Right lobe of liver (tissue), 6 donors: ENCODE results near the gene ZNF512. TPM values are rescaled to one million over a fixed set of nuclear protein-coding genes. Genes with fewer than 3 reads are reported as not detected.

Experiments used
- ATAC-seq, 4 donors: fragments of 200-7000 bp; cut with Tn5 transposase; one replicate each; pipeline ENCODE4 v1.9.1; 2020; ENCODE audit warnings: mild to moderate bottlenecking in 4 of 4, moderate library complexity in 4 of 4
- DNase-seq, 3 donors: peaks; one replicate each; pipeline ENCODE4 v3.0.0-alpha.2; 2020
- H3K27ac ChIP-seq, 3 donors: fragments of 200-600 bp; one replicate each; pipeline ENCODE4 v1.8.0; 2022
- H3K27me3 ChIP-seq, 2 donors: fragments of 200-600 bp; one replicate each; pipeline ENCODE4 v1.8.0; 2022
- H3K36me3 ChIP-seq, 4 donors: fragments of 200-600 bp; sonication (generic) in 1 of 4; one replicate each; pipeline versions ENCODE4 v1.5.1 to v1.8.0; 2017 to 2022; ENCODE audit warnings: control low read depth in 1 of 4
- H3K4me1 ChIP-seq, 4 donors: fragments of 200-600 bp; sonication (generic) in 1 of 4; one replicate each; pipeline versions ENCODE4 v1.5.1 to v1.8.0; 2017 to 2022; ENCODE audit warnings: control low read depth in 1 of 4
- H3K4me3 ChIP-seq, 3 donors: fragments of 200-600 bp; one replicate each; pipeline ENCODE4 v1.8.0; 2022
- H3K9me3 ChIP-seq, 4 donors: fragments of 200-600 bp; sonication (generic) in 1 of 4; one replicate each; pipeline versions ENCODE4 v1.5.1 to v1.8.0; 2017 to 2022; ENCODE audit warnings: control low read depth in 1 of 4
- CTCF ChIP-seq, 4 donors: fragments of 200-600 bp in 3 of 4; fragments of 450-650 bp in 1 of 4; IDR thresholded peaks; one replicate each; pipeline versions ENCODE4 v1.5.1 to v1.8.0; 2016 to 2022; ENCODE audit warnings: antibody characterized with exemption in 4 of 4, mild to moderate bottlenecking in 2 of 4
- POLR2A ChIP-seq: fragments of 450-650 bp; IDR thresholded peaks from one replicate; pipeline ENCODE4 v1.6.1; 2017; ENCODE audit warnings: antibody characterized with exemption, mild to moderate bottlenecking
- WGBS: methylation state at CpG from one replicate; pipeline ENCODE4 v1.1.6; 2018; ENCODE audit warnings: low coverage, low lambda C conversion rate; ENCODE audit not compliant: insufficient coverage; ENCODE audit errors: missing lambda C conversion rate; 5-methylcytosine and 5-hydroxymethylcytosine counted together
- intact Hi-C, 2 donors: fragments of 100-400 bp; cut with DNase I; formaldehyde crosslinking; loops; one replicate each; pipeline versions ENCODE4 v1.11.2 to v1.14.1; 2022
- total RNA-seq, 6 experiments: library from RNA; depleted of rRNA in 2 of 6; stranded (reverse); fragments of >200 nt in 2 of 6; fragmentation: NEBNext Ultra II Directional in 3 of 6; extraction: Animal tissue kit (Norgen Biotek cat#: 25700) in 3 of 6; gene quantifications; one replicate each; pipeline versions ENCODE4 v1.1.0 to v1.2.4, GENCODE V29; 2016 to 2023
- donor health status: DM: no; HTN: yes; CAD: no.
- donor health status: DM: no; HTN: no; CAD: no.
- donor health status: DM: no; HTN: no; CAD: no.
- donor health status: DM: no; HTN: yes; CAD: no.
- donor health status: DM: no; HTN: yes; CAD: no.

Gene ZNF512
- total RNA-seq, 6 experiments from 2014 or later = 5.5 to 13.4 (median 6.8) TPM

GRCh38 chr2:27638037-27638637 is 55.3 kb downstream of the ZNF512 start:
- H3K27ac ChIP-seq = no peak overlapping the region
- DNase-seq (no peak), ATAC-seq (no peak)
- no peak overlapping the region for H3K4me3 ChIP-seq
- TF ChIP-seq POLR2A = no peak
- no peak for TF ChIP-seq CTCF (IDR thresholded peaks at IDR 0.05)
- H3K9me3 ChIP-seq = no peaks in the 10 kb centered on the region
- no peaks in the 10 kb centered on the region for H3K27me3 ChIP-seq
- no peaks in the 10 kb centered on the region for H3K4me1 ChIP-seq
- WGBS = 88% methylated on average over 3 of the region's 3 CpGs
- peaks cover 0 to 84% (median 26%) of the 10 kb centered on the region in 4 donors for H3K36me3 ChIP-seq
- intact Hi-C loops = no loop called here

- intact Hi-C loops = no loop called here
- WGBS = 91% methylated on average over 3 of the region's 3 CpGs
- no peaks in the 10 kb centered on the region for H3K9me3 ChIP-seq
- DNase-seq (no peak), ATAC-seq (no peak)
- H3K4me3 ChIP-seq = no peak overlapping the region
- H3K27ac ChIP-seq = no peak overlapping the region
- TF ChIP-seq POLR2A (no peak), CTCF (IDR thresholded peaks at IDR 0.05) (no peak)
- H3K27me3 ChIP-seq = no peaks in the 10 kb centered on the region
- peaks cover 0 to 86% (median 26%) of the 10 kb centered on the region in 4 donors for H3K36me3 ChIP-seq
- H3K4me1 ChIP-seq = no peaks in the 10 kb centered on the region
Observed at GRCh38 chr2:27638709-27639108, 55.9 kb downstream of the ZNF512 start.

GRCh38 chr2:27640722-27641245 is 57.9 kb downstream of the ZNF512 start:
- peaks cover 0 to 79% (median 20%) of the 10 kb centered on the region in 4 donors for H3K36me3 ChIP-seq
- no peaks in the 10 kb centered on the region for H3K4me1 ChIP-seq
- DNase-seq (no peak), ATAC-seq (no peak)
- intact Hi-C loops = no loop called here
- no peaks in the 10 kb centered on the region for H3K9me3 ChIP-seq
- no peaks in the 10 kb centered on the region for H3K27me3 ChIP-seq
- H3K4me3 ChIP-seq = no peak overlapping the region
- TF ChIP-seq POLR2A (no peak), CTCF (IDR thresholded peaks at IDR 0.05) (no peak)
- no peak overlapping the region for H3K27ac ChIP-seq
- whole genome bisulfite sequencing = 89% methylated on average over 2 of the region's 2 CpGs

- Histone ChIP-seq H3K27ac (no peak overlapping the region), H3K9me3 (no peaks in the 10 kb centered on the region), H3K27me3 (no peaks in the 10 kb centered on the region), H3K4me1 (no peaks in the 10 kb centered on the region), H3K4me3 (no peak overlapping the region), H3K36me3 (peaks cover 0 to 66% (median 20%) of the 10 kb centered on the region in 4 donors)
- DNase-seq = no peak
- TF ChIP-seq CTCF (IDR thresholded peaks at IDR 0.05) = no peak
- TF ChIP-seq POLR2A = no peak
- intact Hi-C loops = no loop called here
- no peak for ATAC-seq
Observed at GRCh38 chr2:27645197-27645596, 62.4 kb downstream of the ZNF512 start.

- Histone ChIP-seq H3K36me3 (peaks cover 0 to 69% (median 26%) of the 10 kb centered on the region in 4 donors), H3K4me1 (no peaks in the 10 kb centered on the region), H3K4me3 (no peak overlapping the region), H3K9me3 (no peaks in the 10 kb centered on the region), H3K27me3 (no peaks in the 10 kb centered on the region), H3K27ac (no peak overlapping the region)
- intact Hi-C loops = no loop called here
- DNase-seq (no peak), ATAC-seq (no peak)
- TF ChIP-seq CTCF (IDR thresholded peaks at IDR 0.05) (no peak), POLR2A (no peak)
Observed at GRCh38 chr2:27647289-27647688, 64.4 kb downstream of the ZNF512 start.
